Mammary epithelial cell (primary cell): Measurements from ENCODE around the gene NEK7.

Experiments used
- EZH2 ChIP-seq: IDR thresholded peaks from 2 replicates; pipeline ENCODE4 v1.6.1; 2012; ENCODE audit warnings: low read length, inconsistent platforms, borderline replicate concordance
- TF ChIP-seq, protein P1 (sequence below), 2 donors: IDR thresholded peaks in 1 of 2; conservative IDR thresholded peaks in 1 of 2; 2 replicates each; pipeline ENCODE4 v1.5.1; 2011 to 2012; ENCODE audit warnings: inconsistent platforms in 2 of 2, low read length in 2 of 2, mild to moderate bottlenecking in 2 of 2, control low read depth in 1 of 2, low read depth in 1 of 2; ENCODE audit not compliant: insufficient read depth in 1 of 2; ENCODE audit errors: extremely low read depth in 1 of 2

DNA sequence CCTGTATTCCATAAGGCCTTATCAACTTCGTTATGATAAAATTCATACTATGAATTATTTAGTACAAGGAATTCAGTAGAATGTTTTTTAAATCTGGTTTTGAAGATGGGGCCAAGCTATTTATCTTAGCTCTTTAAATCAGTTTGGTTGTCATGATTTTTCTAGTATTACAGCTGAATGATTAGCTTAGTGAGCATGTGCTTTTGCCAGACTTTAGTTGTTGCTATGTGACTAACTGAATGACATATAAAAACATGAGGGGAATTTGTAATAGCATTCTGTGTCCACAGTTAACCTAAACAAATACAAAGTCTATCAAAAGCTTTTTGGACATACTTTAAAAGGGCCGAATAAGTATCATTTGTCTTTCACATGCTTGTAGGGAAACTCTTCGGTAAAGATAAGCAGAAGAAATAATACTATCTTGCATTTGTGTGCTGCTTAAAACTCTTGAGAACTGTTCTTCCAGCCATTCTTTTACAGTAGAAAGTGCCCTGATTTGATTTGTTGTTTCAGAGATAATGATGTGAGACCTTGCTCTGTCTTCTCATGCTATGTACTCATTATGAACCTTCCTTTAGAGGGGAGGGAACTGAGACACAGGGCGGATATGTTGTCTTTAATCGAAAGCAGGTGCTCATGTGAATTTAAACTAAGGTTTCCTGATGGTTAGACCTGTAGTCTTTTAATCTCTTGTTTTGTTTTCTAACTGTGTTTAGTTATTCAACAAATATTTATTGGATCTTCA lies 18.8 kb downstream of the NEK7 start:
- TF ChIP-seq, protein P1, sequence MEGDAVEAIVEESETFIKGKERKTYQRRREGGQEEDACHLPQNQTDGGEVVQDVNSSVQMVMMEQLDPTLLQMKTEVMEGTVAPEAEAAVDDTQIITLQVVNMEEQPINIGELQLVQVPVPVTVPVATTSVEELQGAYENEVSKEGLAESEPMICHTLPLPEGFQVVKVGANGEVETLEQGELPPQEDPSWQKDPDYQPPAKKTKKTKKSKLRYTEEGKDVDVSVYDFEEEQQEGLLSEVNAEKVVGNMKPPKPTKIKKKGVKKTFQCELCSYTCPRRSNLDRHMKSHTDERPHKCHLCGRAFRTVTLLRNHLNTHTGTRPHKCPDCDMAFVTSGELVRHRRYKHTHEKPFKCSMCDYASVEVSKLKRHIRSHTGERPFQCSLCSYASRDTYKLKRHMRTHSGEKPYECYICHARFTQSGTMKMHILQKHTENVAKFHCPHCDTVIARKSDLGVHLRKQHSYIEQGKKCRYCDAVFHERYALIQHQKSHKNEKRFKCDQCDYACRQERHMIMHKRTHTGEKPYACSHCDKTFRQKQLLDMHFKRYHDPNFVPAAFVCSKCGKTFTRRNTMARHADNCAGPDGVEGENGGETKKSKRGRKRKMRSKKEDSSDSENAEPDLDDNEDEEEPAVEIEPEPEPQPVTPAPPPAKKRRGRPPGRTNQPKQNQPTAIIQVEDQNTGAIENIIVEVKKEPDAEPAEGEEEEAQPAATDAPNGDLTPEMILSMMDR (conservative IDR thresholded peaks at IDR 0.05 in 1 of 2, IDR thresholded peaks at IDR 0.05 in 1 of 2; ENCODE audit: extremely low read depth in 1 of 2, insufficient read depth in 1 of 2, low read depth in 1 of 2, low read length in 2 of 2), result no peak
- TF ChIP-seq EZH2, result no peak
